Measurements from ENCODE around the gene MAB21L2.
"Not testable (repeated sequence)": the region's sequence is repeated elsewhere in the genome, so short reads cannot be mapped to it uniquely, and the experiment has no call there.

Gene MAB21L2

DNA sequence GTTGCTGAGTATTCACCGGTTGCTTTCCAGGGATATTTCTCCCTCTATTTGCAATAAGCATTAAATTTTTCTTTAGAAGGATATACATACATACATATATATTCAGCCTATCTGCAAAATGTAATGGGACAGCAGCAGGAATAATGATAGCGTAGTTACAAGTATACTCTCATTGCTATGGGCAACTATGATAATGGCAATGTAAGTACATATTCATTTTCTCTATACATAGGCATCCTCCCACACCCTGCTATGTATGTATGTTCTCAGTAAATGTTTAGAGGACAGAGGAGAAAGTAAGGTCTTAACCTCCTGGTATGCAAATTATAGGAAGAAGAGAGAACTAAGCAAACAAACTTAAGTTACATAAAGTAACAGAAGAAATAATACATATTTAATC, 19.7 kb upstream of the MAB21L2 start:
- H3K27ac ChIP-seq (replicated peaks; ENCODE audit: low read length) = no peak overlapping the region
- no peak overlapping the region for H4K8ac ChIP-seq (ENCODE audit: low read depth, low read length)
- H3K79me1 ChIP-seq (ENCODE audit: low read depth, low read length) = no peaks in the 10 kb centered on the region
- no peak overlapping the region for H3K23ac ChIP-seq (ENCODE audit: low read depth, low read length, poor library complexity)
- H3K18ac ChIP-seq (ENCODE audit: low read length) = no peak overlapping the region
- no peak overlapping the region for H3K9ac ChIP-seq (ENCODE audit: low read depth, low read length, poor library complexity)
- no peaks in the 10 kb centered on the region for H3K9me3 ChIP-seq (replicated peaks in 1 of 2; ENCODE audit: control insufficient read depth in 2 of 2, insufficient read depth in 1 of 2, low read depth in 1 of 2, low read length in 2 of 2)
- no peaks in the 10 kb centered on the region for H3K27me3 ChIP-seq (ENCODE audit: control insufficient read depth in 3 of 3, insufficient read depth in 3 of 3, low read depth in 1 of 3, low read length in 3 of 3)
- H2BK5ac ChIP-seq (ENCODE audit: low read length) = no peak overlapping the region
- H2AK5ac ChIP-seq (ENCODE audit: low read depth, low read length) = no peak overlapping the region
- no peak overlapping the region for H3K4me2 ChIP-seq (ENCODE audit: insufficient read depth, low read length, poor library complexity, severe bottlenecking)
- H4K91ac ChIP-seq (ENCODE audit: low read depth, low read length, poor library complexity) = no peak overlapping the region
- no CpG with 5 or more reads among the region's 2 CpGs for WGBS, 2 donors (ENCODE audit: extremely low coverage in 2 of 2, insufficient read length in 2 of 2, insufficient replicate concordance in 1 of 2)
- no peaks in the 10 kb centered on the region for H3K4me1 ChIP-seq (ENCODE audit: control insufficient read depth in 2 of 2, insufficient read depth in 1 of 2, low read depth in 1 of 2, low read length in 2 of 2)
- H3K36me3 ChIP-seq (replicated peaks in 1 of 2; ENCODE audit: control insufficient read depth in 2 of 2, insufficient read depth in 2 of 2, low read length in 2 of 2) = no peaks in the 10 kb centered on the region
- no peak overlapping the region for H2BK15ac ChIP-seq (ENCODE audit: low read length)
- H2BK120ac ChIP-seq (ENCODE audit: low read depth, low read length) = no peak overlapping the region
- no peak overlapping the region for H2BK12ac ChIP-seq (ENCODE audit: low read length)
- no peak overlapping the region for H3K14ac ChIP-seq (ENCODE audit: low read length)
- no peak for DNase-seq (ENCODE audit: low spot score)
- H2AFZ ChIP-seq (ENCODE audit: low read length) = no peak overlapping the region
- no peak overlapping the region for H3K4me3 ChIP-seq (ENCODE audit: low read length in 2 of 2)
- no peak overlapping the region for H3K4ac ChIP-seq (ENCODE audit: low read length)

DNA sequence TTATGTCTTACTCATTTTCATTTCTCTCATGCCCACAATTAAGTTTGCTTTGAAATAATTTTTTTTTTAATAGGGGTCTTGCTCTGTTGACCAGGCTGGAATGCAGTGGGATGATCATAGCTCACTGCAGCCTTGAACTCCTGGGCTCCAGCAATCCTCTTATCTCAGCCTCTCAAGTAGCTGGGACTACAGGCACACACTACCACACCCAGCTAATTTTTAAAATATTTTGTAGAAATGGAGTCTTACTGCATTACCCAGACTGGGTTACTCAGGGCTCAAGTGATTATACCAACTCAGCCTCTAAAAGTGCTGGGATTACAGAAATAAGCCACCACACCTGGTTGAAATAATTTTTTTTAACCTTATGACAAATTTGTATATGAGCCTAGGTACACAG, 19.2 kb upstream of the MAB21L2 start:
- Histone ChIP-seq H3K36me3 (replicated peaks in 1 of 2; ENCODE audit: control insufficient read depth in 2 of 2, insufficient read depth in 2 of 2, low read length in 2 of 2) (no peaks in the 10 kb centered on the region), H3K27ac (replicated peaks; ENCODE audit: low read length) (no peak overlapping the region), H2BK5ac (ENCODE audit: low read length) (no peak overlapping the region)

DNA sequence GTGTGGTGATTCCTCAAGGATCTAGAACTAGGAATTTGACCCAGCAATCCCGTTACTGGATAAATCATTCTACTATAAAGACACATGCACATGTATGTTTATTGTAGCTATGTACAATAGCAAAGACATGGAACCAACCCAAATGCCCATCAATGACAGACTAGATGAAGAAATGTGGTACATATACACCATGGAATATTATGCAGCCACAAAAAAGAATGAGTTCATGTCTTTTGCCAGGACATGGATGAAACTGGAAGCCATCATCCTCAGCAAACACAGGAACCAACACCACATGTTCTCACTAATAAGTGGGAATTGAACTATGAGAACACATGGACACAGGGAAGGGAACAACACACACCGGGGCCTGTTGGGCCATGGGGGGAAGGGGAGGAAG, 17.0 kb upstream of the MAB21L2 start:
- not testable (repeated sequence) for H3K9me3 ChIP-seq (replicated peaks in 1 of 2; ENCODE audit: control insufficient read depth in 2 of 2, insufficient read depth in 1 of 2, low read depth in 1 of 2, low read length in 2 of 2); H3K14ac ChIP-seq (ENCODE audit: low read length); H3K4ac ChIP-seq (ENCODE audit: low read length); H2BK12ac ChIP-seq (ENCODE audit: low read length); H3K18ac ChIP-seq (ENCODE audit: low read length); H3K4me3 ChIP-seq (ENCODE audit: low read length in 2 of 2); H2BK5ac ChIP-seq (ENCODE audit: low read length); H3K4me1 ChIP-seq (ENCODE audit: control insufficient read depth in 2 of 2, insufficient read depth in 1 of 2, low read depth in 1 of 2, low read length in 2 of 2); H2AFZ ChIP-seq (ENCODE audit: low read length); H3K79me1 ChIP-seq (ENCODE audit: low read depth, low read length); H4K8ac ChIP-seq (ENCODE audit: low read depth, low read length); H3K27ac ChIP-seq (replicated peaks; ENCODE audit: low read length); H4K91ac ChIP-seq (ENCODE audit: low read depth, low read length, poor library complexity); H3K23ac ChIP-seq (ENCODE audit: low read depth, low read length, poor library complexity); H2BK15ac ChIP-seq (ENCODE audit: low read length); H3K4me2 ChIP-seq (ENCODE audit: insufficient read depth, low read length, poor library complexity, severe bottlenecking); DNase-seq (ENCODE audit: low spot score); H3K27me3 ChIP-seq (ENCODE audit: control insufficient read depth in 3 of 3, insufficient read depth in 3 of 3, low read depth in 1 of 3, low read length in 3 of 3); H3K36me3 ChIP-seq (replicated peaks in 1 of 2; ENCODE audit: control insufficient read depth in 2 of 2, insufficient read depth in 2 of 2, low read length in 2 of 2); H3K9ac ChIP-seq (ENCODE audit: low read depth, low read length, poor library complexity); H2BK120ac ChIP-seq (ENCODE audit: low read depth, low read length); H2AK5ac ChIP-seq (ENCODE audit: low read depth, low read length)
- no CpG with 5 or more reads among the region's 2 CpGs for WGBS, 2 donors (ENCODE audit: extremely low coverage in 2 of 2, insufficient read length in 2 of 2, insufficient replicate concordance in 1 of 2)

More for the DNA sequence above, 19.2 kb upstream of the MAB21L2 start:
- Histone ChIP-seq H3K4me3 (ENCODE audit: low read length in 2 of 2) (no peak overlapping the region), H2AFZ (ENCODE audit: low read length) (no peak overlapping the region), H3K18ac (ENCODE audit: low read length) (no peak overlapping the region), H2BK120ac (ENCODE audit: low read depth, low read length) (no peak overlapping the region), H3K4me1 (ENCODE audit: control insufficient read depth in 2 of 2, insufficient read depth in 1 of 2, low read depth in 1 of 2, low read length in 2 of 2) (no peaks in the 10 kb centered on the region), H3K23ac (ENCODE audit: low read depth, low read length, poor library complexity) (no peak overlapping the region), H3K9ac (ENCODE audit: low read depth, low read length, poor library complexity) (no peak overlapping the region), H3K79me1 (ENCODE audit: low read depth, low read length) (no peaks in the 10 kb centered on the region), H3K9me3 (replicated peaks in 1 of 2; ENCODE audit: control insufficient read depth in 2 of 2, insufficient read depth in 1 of 2, low read depth in 1 of 2, low read length in 2 of 2) (no peaks in the 10 kb centered on the region), H2BK15ac (ENCODE audit: low read length) (no peak overlapping the region), H3K4ac (ENCODE audit: low read length) (no peak overlapping the region), H3K14ac (ENCODE audit: low read length) (no peak overlapping the region), H3K4me2 (ENCODE audit: insufficient read depth, low read length, poor library complexity, severe bottlenecking) (no peak overlapping the region), H2AK5ac (ENCODE audit: low read depth, low read length) (no peak overlapping the region), H4K8ac (ENCODE audit: low read depth, low read length) (no peak overlapping the region), H3K27me3 (ENCODE audit: control insufficient read depth in 3 of 3, insufficient read depth in 3 of 3, low read depth in 1 of 3, low read length in 3 of 3) (no peaks in the 10 kb centered on the region), H4K91ac (ENCODE audit: low read depth, low read length, poor library complexity) (no peak overlapping the region), H2BK12ac (ENCODE audit: low read length) (no peak overlapping the region)
- DNase-seq (ENCODE audit: low spot score) = no peak

DNA sequence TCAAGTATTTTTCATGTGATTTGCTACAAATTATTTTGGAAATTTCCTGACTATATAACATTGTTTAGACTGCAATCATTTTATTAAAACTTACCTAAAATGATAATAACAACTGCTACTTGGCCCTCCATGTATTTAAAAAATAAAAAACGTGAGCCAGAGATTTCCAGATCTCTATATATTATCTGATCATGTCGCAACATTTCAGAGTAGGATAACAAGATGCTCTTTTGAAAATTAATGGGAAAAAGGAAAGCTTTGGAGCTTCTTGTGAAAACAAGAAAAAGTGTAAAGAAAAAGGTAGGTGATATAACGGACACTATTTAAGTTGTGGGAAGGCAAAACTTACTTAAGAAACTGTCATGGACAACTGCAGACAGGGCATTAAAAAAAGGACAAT, 14.9 kb upstream of the MAB21L2 start:
- no peak overlapping the region for H3K23ac ChIP-seq (ENCODE audit: low read depth, low read length, poor library complexity)
- no peaks in the 10 kb centered on the region for H3K9me3 ChIP-seq (replicated peaks in 1 of 2; ENCODE audit: control insufficient read depth in 2 of 2, insufficient read depth in 1 of 2, low read depth in 1 of 2, low read length in 2 of 2)
- H3K27ac ChIP-seq (replicated peaks; ENCODE audit: low read length) = no peak overlapping the region
- H4K91ac ChIP-seq (ENCODE audit: low read depth, low read length, poor library complexity) = no peak overlapping the region
- no peak overlapping the region for H2AK5ac ChIP-seq (ENCODE audit: low read depth, low read length)
- H3K36me3 ChIP-seq (replicated peaks in 1 of 2; ENCODE audit: control insufficient read depth in 2 of 2, insufficient read depth in 2 of 2, low read length in 2 of 2) = peaks cover 0 to 2% of the 10 kb centered on the region in 2 donors
- no peaks in the 10 kb centered on the region for H3K27me3 ChIP-seq (ENCODE audit: control insufficient read depth in 3 of 3, insufficient read depth in 3 of 3, low read depth in 1 of 3, low read length in 3 of 3)
- H3K4me1 ChIP-seq (ENCODE audit: control insufficient read depth in 2 of 2, insufficient read depth in 1 of 2, low read depth in 1 of 2, low read length in 2 of 2) = peaks cover 0 to 2% of the 10 kb centered on the region in 2 donors
- H2BK120ac ChIP-seq (ENCODE audit: low read depth, low read length) = no peak overlapping the region
- no peak overlapping the region for H3K18ac ChIP-seq (ENCODE audit: low read length)
- no peak overlapping the region for H3K4me3 ChIP-seq (ENCODE audit: low read length in 2 of 2)
- no peak overlapping the region for H3K14ac ChIP-seq (ENCODE audit: low read length)
- no peak for DNase-seq (ENCODE audit: low spot score)
- H2AFZ ChIP-seq (ENCODE audit: low read length) = no peak overlapping the region
- no peak overlapping the region for H3K9ac ChIP-seq (ENCODE audit: low read depth, low read length, poor library complexity)
- H3K4me2 ChIP-seq (ENCODE audit: insufficient read depth, low read length, poor library complexity, severe bottlenecking) = no peak overlapping the region
- no peak overlapping the region for H2BK5ac ChIP-seq (ENCODE audit: low read length)
- no peak overlapping the region for H3K4ac ChIP-seq (ENCODE audit: low read length)
- H3K79me1 ChIP-seq (ENCODE audit: low read depth, low read length) = no peaks in the 10 kb centered on the region
- WGBS, 2 donors (ENCODE audit: extremely low coverage in 2 of 2, insufficient read length in 2 of 2, insufficient replicate concordance in 1 of 2) = no CpG with 5 or more reads among the region's 3 CpGs
- no peak overlapping the region for H2BK12ac ChIP-seq (ENCODE audit: low read length)
- H2BK15ac ChIP-seq (ENCODE audit: low read length) = no peak overlapping the region
- H4K8ac ChIP-seq (ENCODE audit: low read depth, low read length) = no peak overlapping the region
